Sigmoid colon (tissue), 4 donors: ENCODE data around the gene CLN3.

Experiments
- EP300 ChIP-seq, 4 donors: sonication (generic); formaldehyde crosslinking; IDR thresholded peaks; one replicate each; pipeline ENCODE4 v1.6.1; 2017; ENCODE audit warnings: antibody characterized with exemption in 4 of 4
- TF ChIP-seq, protein P1 (sequence below), 4 experiments: fragments of 450-650 bp in 3 of 4; fragments of 200-600 bp in 1 of 4; IDR thresholded peaks; one replicate each; pipeline ENCODE4 v1.5.1; 2016 to 2019; ENCODE audit warnings: antibody characterized with exemption in 4 of 4, mild to moderate bottlenecking in 3 of 4, moderate library complexity in 2 of 4

DNA sequence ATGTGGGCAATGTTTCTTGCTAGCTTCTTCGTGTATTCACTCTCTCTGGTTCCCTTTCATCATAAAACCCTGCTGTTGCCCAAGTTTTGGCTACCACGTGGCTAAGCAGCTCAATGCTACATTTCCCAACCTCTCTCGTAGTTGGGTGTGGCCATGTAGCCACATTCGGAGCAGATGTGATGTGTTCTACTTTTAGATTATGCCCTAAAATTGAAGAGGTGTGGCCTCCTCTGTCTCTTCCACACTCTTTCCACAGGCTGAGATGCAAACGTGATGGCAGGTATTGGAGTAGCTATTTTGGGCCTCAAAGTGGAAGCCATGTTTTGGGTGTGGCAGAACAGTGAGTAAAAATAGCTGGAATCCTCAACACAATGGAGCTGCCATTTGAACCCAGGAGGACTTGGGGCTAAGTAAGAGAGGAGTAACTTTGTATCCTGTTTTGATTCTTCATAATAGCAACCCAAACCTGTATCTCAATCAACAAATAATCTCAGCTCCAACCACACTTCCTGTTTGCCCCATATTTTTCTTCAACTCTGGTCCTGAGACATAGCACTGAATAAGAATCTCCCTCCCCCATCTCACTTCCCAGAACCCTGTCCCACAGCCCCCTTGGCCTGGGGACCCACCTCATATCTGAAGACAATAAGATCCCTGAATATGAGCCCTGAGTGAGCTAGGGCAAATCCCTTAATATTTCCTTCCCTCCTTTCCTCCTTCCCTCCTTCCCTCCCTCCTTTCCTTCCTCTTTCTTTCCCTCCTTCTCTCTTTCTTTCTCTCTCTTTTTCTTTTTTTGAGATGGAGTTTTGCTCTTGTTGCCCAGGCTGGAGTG, 42.9 kb upstream of the CLN3 start:
- TF ChIP-seq, protein P1, sequence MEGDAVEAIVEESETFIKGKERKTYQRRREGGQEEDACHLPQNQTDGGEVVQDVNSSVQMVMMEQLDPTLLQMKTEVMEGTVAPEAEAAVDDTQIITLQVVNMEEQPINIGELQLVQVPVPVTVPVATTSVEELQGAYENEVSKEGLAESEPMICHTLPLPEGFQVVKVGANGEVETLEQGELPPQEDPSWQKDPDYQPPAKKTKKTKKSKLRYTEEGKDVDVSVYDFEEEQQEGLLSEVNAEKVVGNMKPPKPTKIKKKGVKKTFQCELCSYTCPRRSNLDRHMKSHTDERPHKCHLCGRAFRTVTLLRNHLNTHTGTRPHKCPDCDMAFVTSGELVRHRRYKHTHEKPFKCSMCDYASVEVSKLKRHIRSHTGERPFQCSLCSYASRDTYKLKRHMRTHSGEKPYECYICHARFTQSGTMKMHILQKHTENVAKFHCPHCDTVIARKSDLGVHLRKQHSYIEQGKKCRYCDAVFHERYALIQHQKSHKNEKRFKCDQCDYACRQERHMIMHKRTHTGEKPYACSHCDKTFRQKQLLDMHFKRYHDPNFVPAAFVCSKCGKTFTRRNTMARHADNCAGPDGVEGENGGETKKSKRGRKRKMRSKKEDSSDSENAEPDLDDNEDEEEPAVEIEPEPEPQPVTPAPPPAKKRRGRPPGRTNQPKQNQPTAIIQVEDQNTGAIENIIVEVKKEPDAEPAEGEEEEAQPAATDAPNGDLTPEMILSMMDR (IDR thresholded peaks at IDR 0.05), result no peak
- no peak for TF ChIP-seq EP300 (IDR thresholded peaks at IDR 0.05)
